Measurements from ENCODE around the gene COL4A2.

The COL4A2 gene

DNA sequence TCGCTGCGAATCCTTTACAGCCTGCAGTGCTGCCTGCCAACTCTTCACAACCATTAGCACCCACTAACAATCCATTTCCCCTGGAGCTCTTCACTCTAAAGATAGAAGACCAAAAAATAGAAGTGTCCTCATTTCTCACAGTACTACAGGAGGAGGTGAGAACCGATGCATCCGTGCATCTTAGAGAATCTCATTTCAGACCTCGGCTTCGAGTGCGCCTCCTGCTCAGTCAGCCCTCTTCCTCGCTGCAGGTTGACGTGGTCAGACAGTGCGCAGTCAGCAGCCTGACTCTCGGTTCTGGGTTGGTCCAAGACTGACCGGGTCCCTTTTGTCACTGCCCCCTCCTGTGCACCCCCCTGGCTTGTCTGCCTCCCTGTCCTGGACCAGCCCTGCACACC is 169.1 kb downstream of the COL4A2 start (continued):
- no peak for TF ChIP-seq ZNF280C (tag by site-specific recombination; IDR thresholded peaks at IDR 0.05)
- no peak for TF ChIP-seq ZNF654 (tag by site-specific recombination; IDR thresholded peaks at IDR 0.05; ENCODE audit: low read depth)

DNA sequence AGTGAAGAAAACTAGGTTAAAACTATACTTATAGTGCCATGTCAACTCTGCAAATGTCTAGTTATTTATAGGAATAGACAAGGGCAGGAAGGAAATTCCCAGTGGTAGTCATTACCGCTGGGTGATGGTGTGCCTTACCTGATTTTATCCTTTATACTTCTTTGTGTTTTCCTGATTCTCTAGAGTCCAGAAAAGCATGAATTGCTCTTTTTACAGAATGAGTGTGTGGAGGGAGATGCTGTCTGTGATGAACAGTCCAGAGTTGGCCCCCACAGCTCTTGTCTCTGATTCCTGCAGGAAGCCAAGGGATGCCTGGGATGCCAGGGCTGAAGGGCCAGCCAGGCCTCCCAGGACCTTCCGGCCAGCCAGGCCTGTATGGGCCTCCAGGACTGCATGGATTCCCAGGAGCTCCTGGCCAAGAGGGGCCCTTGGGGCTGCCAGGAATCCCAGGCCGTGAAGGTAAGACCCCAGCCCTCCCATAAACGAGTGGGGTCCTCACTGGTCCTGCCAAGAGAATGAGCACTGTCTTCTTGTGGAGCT is 170.7 kb downstream of the COL4A2 start:
- H3K9me3 ChIP-seq (ENCODE audit: control insufficient read depth, insufficient read depth, low read depth, low read length): no peaks in the 10 kb centered on the region
- H3K4me1 ChIP-seq (ENCODE audit: control insufficient read depth, insufficient read depth, low read length): no peaks in the 10 kb centered on the region
- no peak for TF ChIP-seq ZFP41 (tag by site-specific recombination; IDR thresholded peaks at IDR 0.05; ENCODE audit: borderline replicate concordance)
- no peak for TF ChIP-seq HOXC10 (CRISPR knock-in tag; IDR thresholded peaks at IDR 0.05)
- ChIA-PET POLR2A (no interaction called here), CTCF (no interaction called here)
- H3K27ac ChIP-seq (ENCODE audit: extremely low read depth, low read depth, low read length): no peak overlapping the region
- H3K36me3 ChIP-seq (ENCODE audit: control insufficient read depth in 2 of 2, insufficient read depth in 1 of 2, low read length in 2 of 2): peaks cover 0 to 35% of the 10 kb centered on the region in 2 experiments; a peak in 1 of 3 replicates
- H3K4me3 ChIP-seq (ENCODE audit: low read depth, low read length): no peak overlapping the region

DNA sequence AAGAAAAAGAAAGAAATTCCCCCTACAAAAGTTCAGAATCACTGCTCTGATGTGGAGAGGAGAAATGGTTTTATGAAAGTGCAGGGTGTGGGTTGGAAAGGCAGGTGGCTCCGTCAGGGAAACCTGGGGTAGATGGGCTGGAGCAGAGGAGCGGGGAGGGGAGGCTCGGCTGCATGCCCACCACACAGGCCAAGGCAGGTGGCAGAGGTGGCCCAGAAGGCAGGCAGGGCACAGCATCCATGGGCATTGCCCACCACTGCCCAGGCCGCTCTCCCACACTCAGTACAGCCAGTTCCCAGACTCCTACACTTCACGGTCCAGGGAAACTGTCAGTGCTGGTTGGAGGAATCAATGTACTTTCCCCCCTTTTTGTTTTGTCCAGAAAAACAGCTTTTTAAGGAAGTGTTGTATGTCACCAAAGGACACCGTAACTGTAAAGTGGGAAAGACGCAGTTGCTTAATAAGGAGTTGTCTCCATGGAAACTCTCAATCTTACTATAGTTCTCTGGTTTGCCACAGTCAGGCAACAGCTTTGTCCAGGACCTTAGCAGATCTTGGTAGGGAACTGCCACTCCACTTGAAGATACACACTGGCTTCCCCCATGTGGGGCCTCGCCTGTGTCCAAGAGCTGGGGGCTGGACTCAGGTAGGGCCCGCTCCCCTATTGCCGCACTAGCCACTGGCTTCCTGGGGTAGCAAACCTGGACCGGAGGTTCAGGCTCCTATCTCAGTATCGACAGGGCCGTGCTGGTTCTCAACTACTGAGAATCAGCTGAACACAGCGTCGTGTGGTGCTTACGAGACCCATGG is 171.5 kb downstream of the COL4A2 start:
- H3K27ac ChIP-seq (ENCODE audit: extremely low read depth, low read depth, low read length): no peak overlapping the region
- H3K4me1 ChIP-seq (ENCODE audit: control insufficient read depth, insufficient read depth, low read length): no peaks in the 10 kb centered on the region
- CTCF ChIA-PET: interaction anchor here (0.6 kb wide), 1 partner anchor 91 kb away, joined by 3 read pairs; no protein-coding TSS in a partner anchor
- H3K4me3 ChIP-seq (ENCODE audit: low read depth, low read length): no peak overlapping the region
- TF ChIP-seq ZNF501 (tag by site-specific recombination; IDR thresholded peaks at IDR 0.05): no peak
- TF ChIP-seq ZNF114 (tag by site-specific recombination; IDR thresholded peaks at IDR 0.05): no peak
- TF ChIP-seq ZBTB6 (tag by site-specific recombination; IDR thresholded peaks at IDR 0.05): no peak
- TF ChIP-seq ZNF48 (tag by site-specific recombination; IDR thresholded peaks at IDR 0.05): no peak
- no peak for TF ChIP-seq ZFP37 (tag by site-specific recombination; IDR thresholded peaks at IDR 0.05)
- TF ChIP-seq PRDM4 (tag by site-specific recombination; IDR thresholded peaks at IDR 0.05): no peak
- no peak for TF ChIP-seq RBAK (tag by site-specific recombination; IDR thresholded peaks at IDR 0.05)
- POLR2A ChIA-PET: no interaction called here
- no peaks in the 10 kb centered on the region for H3K9me3 ChIP-seq (ENCODE audit: control insufficient read depth, insufficient read depth, low read depth, low read length)
- H3K36me3 ChIP-seq (ENCODE audit: control insufficient read depth in 2 of 2, insufficient read depth in 1 of 2, low read length in 2 of 2): peaks cover 0 to 39% of the 10 kb centered on the region in 2 experiments; a peak in 1 of 3 replicates

- CTCF ChIA-PET: interaction anchor here (0.6 kb wide), 1 partner anchor 90 kb away, joined by 3 read pairs; no protein-coding TSS in a partner anchor
- POLR2A ChIA-PET: no interaction called here
- H3K27ac ChIP-seq (ENCODE audit: extremely low read depth, low read depth, low read length): no peak overlapping the region
- no peak overlapping the region for H3K4me3 ChIP-seq (ENCODE audit: low read depth, low read length)
- no peaks in the 10 kb centered on the region for H3K4me1 ChIP-seq (ENCODE audit: control insufficient read depth, insufficient read depth, low read length)
- no peaks in the 10 kb centered on the region for H3K9me3 ChIP-seq (ENCODE audit: control insufficient read depth, insufficient read depth, low read depth, low read length)
- H3K36me3 ChIP-seq (ENCODE audit: control insufficient read depth in 2 of 2, insufficient read depth in 1 of 2, low read length in 2 of 2): peaks cover 0 to 36% of the 10 kb centered on the region in 2 experiments; a peak in 1 of 3 replicates
- TF ChIP-seq ZNF248 (tag by site-specific recombination; IDR thresholded peaks at IDR 0.05) (no peak), ZNF211 (tag by site-specific recombination; IDR thresholded peaks at IDR 0.05; ENCODE audit: low read depth) (no peak), SALL2 (tag by site-specific recombination; IDR thresholded peaks at IDR 0.05; ENCODE audit: borderline replicate concordance) (no peak), ZNF544 (tag by site-specific recombination; IDR thresholded peaks at IDR 0.05) (no peak), ZBTB17 (tag by site-specific recombination; IDR thresholded peaks at IDR 0.05) (no peak), ZNF114 (tag by site-specific recombination; IDR thresholded peaks at IDR 0.05) (no peak), ZNF692 (tag by site-specific recombination; IDR thresholded peaks at IDR 0.05) (no peak), ZNF354C (tag by site-specific recombination; IDR thresholded peaks at IDR 0.05; ENCODE audit: borderline replicate concordance, low read depth) (no peak), ZNF221 (tag by site-specific recombination; IDR thresholded peaks at IDR 0.05; ENCODE audit: borderline replicate concordance) (no peak), ZNF155 (tag by site-specific recombination; IDR thresholded peaks at IDR 0.05) (no peak), ZNF830 (tag by site-specific recombination; IDR thresholded peaks at IDR 0.05; ENCODE audit: low read depth) (no peak), YY2 (tag by site-specific recombination; IDR thresholded peaks at IDR 0.05) (no peak)
Observed at GRCh38 chr13:110479215-110479545, 172.1 kb downstream of the COL4A2 start.
